H9 (cell line): Measurements from ENCODE around the gene ANKRD40. TPM values are rescaled to one million over a fixed set of nuclear protein-coding genes. Genes with fewer than 3 reads are reported as not detected.
"Not testable (repeated sequence)": the region's sequence is repeated elsewhere in the genome, so short reads cannot be mapped to it uniquely, and the experiment has no call there.

Experiments
- DNase-seq: peaks from one replicate; pipeline ENCODE4 v3.0.0-alpha.2; 2017
- H2AFZ ChIP-seq: one replicate; pipeline ENCODE4 v1.6.1; 2013; ENCODE audit warnings: mild to moderate bottlenecking, low read length, control low read depth, moderate library complexity
- H2AK5ac ChIP-seq: 2 replicates; pipeline ENCODE4 v1.6.1; 2013; ENCODE audit warnings: low read length, control low read depth, mixed read lengths; ENCODE audit not compliant: insufficient read length
- H2BK120ac ChIP-seq: one replicate; pipeline ENCODE4 v1.6.1; 2013; ENCODE audit warnings: low read depth, mild to moderate bottlenecking, low read length, control low read depth, inconsistent platforms; ENCODE audit not compliant: poor library complexity, severe bottlenecking
- H2BK12ac ChIP-seq: 2 replicates; pipeline ENCODE4 v1.6.1; 2013; ENCODE audit warnings: low read length, control low read depth, mixed read lengths, low read depth; ENCODE audit not compliant: insufficient read length
- H2BK15ac ChIP-seq: 2 replicates; pipeline ENCODE4 v1.6.1; 2013; ENCODE audit warnings: low read depth, low read length, control low read depth
- H2BK20ac ChIP-seq: one replicate; pipeline ENCODE4 v1.6.1; 2013; ENCODE audit warnings: low read depth, mild to moderate bottlenecking, low read length, control low read depth, inconsistent platforms; ENCODE audit not compliant: poor library complexity, severe bottlenecking
- H2BK5ac ChIP-seq: 2 replicates; pipeline ENCODE4 v1.6.1; 2013; ENCODE audit warnings: low read length, control low read depth, mixed read lengths; ENCODE audit not compliant: insufficient read length
- H3K14ac ChIP-seq: 2 replicates; pipeline ENCODE4 v1.6.1; 2013; ENCODE audit warnings: low read length, control low read depth; ENCODE audit not compliant: insufficient read depth
- H3K18ac ChIP-seq: 2 replicates; pipeline ENCODE4 v1.6.1; 2013; ENCODE audit warnings: low read depth, mild to moderate bottlenecking, mixed read lengths, low read length, control low read depth; ENCODE audit not compliant: insufficient read length
- H3K23ac ChIP-seq: 2 replicates; pipeline ENCODE4 v1.6.1; 2013; ENCODE audit warnings: low read length, control low read depth, mixed read lengths, low read depth; ENCODE audit not compliant: insufficient read length
- H3K23me2 ChIP-seq: 2 replicates; pipeline ENCODE4 v1.6.1; 2013; ENCODE audit warnings: low read depth, mild to moderate bottlenecking, mixed read lengths, low read length, control low read depth; ENCODE audit not compliant: insufficient read length, poor library complexity, severe bottlenecking
- H3K27ac ChIP-seq: 2 replicates; pipeline ENCODE4 v1.5.1; 2013; ENCODE audit warnings: low read length, control low read depth, mixed read lengths, low read depth; ENCODE audit not compliant: insufficient read length
- H3K27me3 ChIP-seq: 2 replicates; pipeline ENCODE4 v1.6.1; 2013; ENCODE audit warnings: low read length, control low read depth, inconsistent platforms; ENCODE audit not compliant: insufficient read depth
- H3K4ac ChIP-seq: 2 replicates; pipeline ENCODE4 v1.6.1; 2013; ENCODE audit warnings: low read depth, mild to moderate bottlenecking, control low read depth, inconsistent platforms, low read length, moderate library complexity
- H3K4me1 ChIP-seq: 2 replicates; pipeline ENCODE4 v1.6.1; 2013; ENCODE audit warnings: low read length, control low read depth, inconsistent platforms; ENCODE audit not compliant: insufficient read depth
- H3K4me2 ChIP-seq: 2 replicates; pipeline ENCODE4 v1.6.1; 2013; ENCODE audit warnings: low read length, control low read depth, mixed read lengths; ENCODE audit not compliant: insufficient read length, insufficient read depth
- H3K56ac ChIP-seq: 2 replicates; pipeline ENCODE4 v1.6.1; 2013; ENCODE audit warnings: low read depth, mild to moderate bottlenecking, mixed read lengths, low read length, control low read depth; ENCODE audit not compliant: insufficient read length
- H3K79me1 ChIP-seq: 2 replicates; pipeline ENCODE4 v1.6.1; 2013; ENCODE audit warnings: low read depth, mild to moderate bottlenecking, moderate library complexity, low read length, control low read depth, inconsistent platforms; ENCODE audit not compliant: insufficient read depth, poor library complexity, severe bottlenecking
- H3K79me2 ChIP-seq: 2 replicates; pipeline ENCODE4 v1.6.1; 2013; ENCODE audit warnings: low read length, control low read depth, inconsistent platforms; ENCODE audit not compliant: insufficient read depth
- H3K9ac ChIP-seq: 2 replicates; pipeline ENCODE4 v1.6.1; 2013; ENCODE audit warnings: low read length, control low read depth, mixed read lengths; ENCODE audit not compliant: insufficient read length; ENCODE audit errors: extremely low read depth
- H3K9me3 ChIP-seq: one replicate; pipeline ENCODE4 v1.6.1; 2013; ENCODE audit warnings: low read depth, low read length, inconsistent platforms; ENCODE audit not compliant: control insufficient read depth
- H3T11ph ChIP-seq: one replicate; pipeline ENCODE4 v1.6.1; 2013; ENCODE audit warnings: mild to moderate bottlenecking, low read length, control low read depth, inconsistent platforms
- H4K20me1 ChIP-seq: one replicate; pipeline ENCODE4 v1.6.1; 2013; ENCODE audit not compliant: control insufficient read depth, insufficient read length, insufficient read depth
- H4K5ac ChIP-seq: 2 replicates; pipeline ENCODE4 v1.6.1; 2013; ENCODE audit warnings: low read depth, mild to moderate bottlenecking, mixed read lengths, low read length, control low read depth; ENCODE audit not compliant: insufficient read length
- H4K8ac ChIP-seq: replicated peaks from 2 replicates; pipeline ENCODE4 v1.6.1; 2013; ENCODE audit warnings: low read length, control low read depth, mixed read lengths, low read depth; ENCODE audit not compliant: insufficient read length
- H4K91ac ChIP-seq: 2 replicates; pipeline ENCODE4 v1.6.1; 2013; ENCODE audit warnings: low read depth, mild to moderate bottlenecking, moderate library complexity, mixed read lengths, low read length, control low read depth; ENCODE audit not compliant: insufficient read length
- H3K27ac Mint-ChIP-seq, 3 experiments: 2 replicates in 2 of 3; 3 replicates in 1 of 3; pipeline ENCODE4 v1.8.0; 2020 to 2021; ENCODE audit warnings: mixed read lengths in 3 of 3, mild to moderate bottlenecking in 1 of 3, moderate library complexity in 1 of 3
- H3K27me3 Mint-ChIP-seq: 2 replicates; pipeline ENCODE4 v1.8.0; 2021; ENCODE audit warnings: low read depth, mild to moderate bottlenecking, moderate library complexity, mixed read lengths
- H3K36me3 Mint-ChIP-seq, 3 experiments: 2 replicates in 2 of 3; 3 replicates in 1 of 3; pipeline ENCODE4 v1.8.0; 2020 to 2021; ENCODE audit warnings: low read depth in 3 of 3, mixed read lengths in 3 of 3; ENCODE audit not compliant: insufficient read depth in 1 of 3
- H3K4me1 Mint-ChIP-seq, 2 experiments: 2 replicates each; pipeline ENCODE4 v1.8.0; 2020; ENCODE audit warnings: mixed read lengths in 2 of 2
- H3K4me3 Mint-ChIP-seq, 2 experiments: 2 replicates in 1 of 2; 3 replicates in 1 of 2; pipeline ENCODE4 v1.8.0; 2020 to 2021; ENCODE audit warnings: mild to moderate bottlenecking in 2 of 2, mixed read lengths in 2 of 2, moderate library complexity in 1 of 2
- H3K9me3 Mint-ChIP-seq, 2 experiments: 2 replicates in 1 of 2; 3 replicates in 1 of 2; pipeline ENCODE4 v1.8.0; 2020; ENCODE audit warnings: mild to moderate bottlenecking in 2 of 2, mixed read lengths in 2 of 2, moderate library complexity in 1 of 2
- CTCF ChIP-seq: fragments of 200-600 bp; sonication (generic); conservative IDR thresholded peaks from 3 replicates; pipeline ENCODE4 v1.8.0; 2021; ENCODE audit warnings: antibody characterized with exemption, mild to moderate bottlenecking
- WGBS: extraction: QIAGEN DNeasy Blood & Tissue Kit; methylation state at CpG from one replicate; pipeline ENCODE4 v1.1.7; 2013; ENCODE audit warnings: missing lambda C conversion rate, low lambda C conversion rate, mixed read lengths; ENCODE audit not compliant: insufficient read length; ENCODE audit errors: extremely low coverage; 5-methylcytosine and 5-hydroxymethylcytosine counted together
- total RNA-seq: library from RNA; stranded (reverse); gene quantifications from 2 replicates; pipeline ENCODE4 v1.2.1, GENCODE V29; 2021

The ANKRD40 gene
- total RNA-seq, 1 experiment from 2014 or later: 54.3 TPM

- Histone ChIP-seq H3K4ac (no peak overlapping the region), H3K4me1 (no peaks in the 10 kb centered on the region), H3K23ac (no peak overlapping the region), H3K9me3 (no peaks in the 10 kb centered on the region), H4K20me1 (no peaks in the 10 kb centered on the region), H3K27ac (no peak overlapping the region), H3K23me2 (no peaks in the 10 kb centered on the region), H3T11ph (no peak overlapping the region), H3K9ac (no peak overlapping the region), H3K56ac (no peak overlapping the region), H3K79me2 (no peaks in the 10 kb centered on the region), H2BK20ac (no peak overlapping the region), H2BK5ac (no peak overlapping the region), H2AK5ac (no peak overlapping the region), H3K4me2 (no peak overlapping the region), H3K14ac (no peak overlapping the region), H2BK12ac (no peak overlapping the region), H2AFZ (no peak overlapping the region), H4K91ac (no peak overlapping the region), H4K5ac (no peak overlapping the region), H3K79me1 (no peaks in the 10 kb centered on the region), H3K27me3 (no peaks in the 10 kb centered on the region), H3K18ac (no peak overlapping the region), H2BK15ac (no peak overlapping the region), H2BK120ac (no peak overlapping the region), H4K8ac (no peak overlapping the region)
- Mint-ChIP-seq H3K36me3 (no peaks in the 10 kb centered on the region), H3K27me3 (peaks cover 3% of the 10 kb centered on the region), H3K9me3 (no peaks in the 10 kb centered on the region; a peak in 1 of 5 replicates), H3K4me1 (peaks cover 20 to 29% of the 10 kb centered on the region in 2 experiments), H3K27ac (no peak overlapping the region), H3K4me3 (no peak overlapping the region; a peak in 1 of 5 replicates)
- no CpG with 5 or more reads among the region's 27 CpGs for WGBS
- no peak for DNase-seq
- peak; percentile 50; the same call in 2 of the 3 replicates for TF ChIP-seq CTCF
Observed at GRCh38 chr17:50681263-50682200, 26.2 kb downstream of the ANKRD40 start.

- not testable (repeated sequence) for H2AK5ac ChIP-seq, H3K79me1 ChIP-seq, DNase-seq, H3K23ac ChIP-seq, H3K14ac ChIP-seq, H3K9me3 Mint-ChIP-seq, H3K23me2 ChIP-seq, H3T11ph ChIP-seq, H3K4ac ChIP-seq, H2BK15ac ChIP-seq, H3K4me2 ChIP-seq, H3K27me3 ChIP-seq, H2BK5ac ChIP-seq, H2AFZ ChIP-seq, H3K27me3 Mint-ChIP-seq, H4K91ac ChIP-seq, H3K4me1 ChIP-seq, H2BK20ac ChIP-seq, H4K20me1 ChIP-seq, H4K5ac ChIP-seq, H4K8ac ChIP-seq, H3K36me3 Mint-ChIP-seq, H3K9ac ChIP-seq, H3K27ac Mint-ChIP-seq, H3K27ac ChIP-seq, H3K9me3 ChIP-seq, H2BK120ac ChIP-seq, H3K18ac ChIP-seq, H3K79me2 ChIP-seq, H2BK12ac ChIP-seq, H3K56ac ChIP-seq, H3K4me3 Mint-ChIP-seq
- H3K4me1 Mint-ChIP-seq: peaks cover 15 to 23% of the 10 kb centered on the region in 2 experiments
- WGBS: no CpG with 5 or more reads among the region's 12 CpGs
Observed at GRCh38 chr17:50680543-50681262, 27.0 kb downstream of the ANKRD40 start.
